ENCODE data around the gene KPNA5.
"Not testable (repeated sequence)": the region's sequence is repeated elsewhere in the genome, so short reads cannot be mapped to it uniquely, and the experiment has no call there.

The KPNA5 gene

DNA sequence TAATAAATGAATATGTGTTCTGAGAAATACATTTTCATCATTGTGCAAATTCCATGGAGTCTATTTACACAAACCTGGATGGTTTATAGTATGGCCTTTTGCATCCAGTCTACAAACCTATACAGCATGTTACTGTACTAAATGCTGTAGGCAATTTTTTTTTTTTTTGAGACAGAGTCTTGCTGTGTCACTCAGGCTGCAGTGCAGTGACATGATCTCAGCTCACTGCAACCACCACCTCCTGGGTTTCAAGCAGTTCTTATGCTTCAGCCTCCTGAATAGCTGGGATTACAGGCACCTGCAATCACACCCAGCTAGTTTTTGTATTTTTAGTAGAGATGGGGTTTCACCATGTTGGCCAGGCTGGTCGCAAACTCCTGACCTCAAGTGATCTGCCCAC lies 22.9 kb downstream of the KPNA5 start:
- not testable (repeated sequence) for DNase-seq (ENCODE audit: low read depth)

DNA sequence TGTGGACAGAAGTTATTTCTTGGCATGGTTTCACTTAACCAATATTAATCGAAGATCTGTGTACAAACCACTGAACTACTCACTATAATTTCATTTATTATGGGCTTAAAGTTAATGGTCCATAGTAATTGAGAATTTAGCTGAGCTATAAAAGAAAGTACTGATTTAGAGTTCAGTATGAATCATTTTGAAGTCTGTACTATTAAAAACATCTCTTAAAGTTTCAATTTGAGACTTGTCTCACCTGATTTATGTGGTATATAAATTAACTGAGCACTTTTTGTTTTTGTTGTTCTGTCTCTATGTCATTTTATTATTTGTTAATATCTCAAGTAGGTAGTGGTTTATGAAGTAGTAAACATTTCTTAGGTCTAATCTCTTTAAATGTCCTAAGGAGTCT lies 24.9 kb downstream of the KPNA5 start:
- DNase-seq (ENCODE audit: low read depth) = no peak

- DNase-seq (ENCODE audit: low read depth) = no peak
Observed at GRCh38 chr6:116714296-116714695, 33.3 kb downstream of the KPNA5 start.

- no peak for DNase-seq (ENCODE audit: low read depth)
Observed at GRCh38 chr6:116714761-116715160, 33.8 kb downstream of the KPNA5 start.

- DNase-seq (ENCODE audit: low read depth) = no peak
Observed at GRCh38 chr6:116726947-116727346, 45.9 kb downstream of the KPNA5 start.

GRCh38 chr6:116730513-116730912 lies 49.5 kb downstream of the KPNA5 start:
- no peak for DNase-seq (ENCODE audit: low read depth)

- DNase-seq (ENCODE audit: low read depth) = no peak
Observed at GRCh38 chr6:116737004-116737403, 56.0 kb downstream of the KPNA5 start.

DNA sequence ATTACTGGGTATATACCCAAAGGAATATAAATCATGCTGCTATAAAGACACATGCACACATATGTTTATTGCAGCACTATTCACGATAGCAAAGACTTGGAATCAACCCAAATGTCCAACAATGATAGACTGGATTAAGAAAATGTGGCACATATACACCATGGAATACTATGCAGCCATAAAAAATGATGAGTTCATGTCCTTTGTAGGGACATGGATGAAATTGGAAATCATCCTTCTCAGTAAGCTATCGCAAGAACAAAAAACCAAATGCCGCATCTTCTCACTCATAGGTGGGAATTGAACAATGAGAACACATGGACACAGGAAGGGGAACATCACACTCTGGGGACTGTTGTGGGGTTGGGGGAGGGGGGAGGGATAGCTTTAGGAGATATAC lies 59.5 kb downstream of the KPNA5 start:
- not testable (repeated sequence) for DNase-seq (ENCODE audit: low read depth)

DNA sequence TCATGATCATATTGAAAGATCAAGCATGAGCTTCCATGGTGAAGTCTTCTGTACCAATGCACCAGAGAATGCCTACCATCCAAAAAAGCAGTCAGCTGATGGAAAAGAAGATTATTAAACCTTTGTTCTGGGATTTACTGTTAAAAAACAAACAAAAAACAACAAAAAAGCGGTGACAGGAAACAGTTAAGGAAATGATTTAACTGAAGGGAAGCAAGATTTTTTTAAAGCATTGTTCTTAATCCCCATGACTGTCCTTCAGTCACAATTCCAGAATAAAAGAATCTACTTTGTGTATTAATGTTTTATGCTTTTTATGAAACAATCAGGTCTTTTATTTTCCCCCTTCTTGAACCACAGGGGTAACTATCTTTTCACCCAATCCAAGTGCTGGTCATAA lies 60.6 kb downstream of the KPNA5 start:
- DNase-seq (ENCODE audit: low read depth) = no peak

DNA sequence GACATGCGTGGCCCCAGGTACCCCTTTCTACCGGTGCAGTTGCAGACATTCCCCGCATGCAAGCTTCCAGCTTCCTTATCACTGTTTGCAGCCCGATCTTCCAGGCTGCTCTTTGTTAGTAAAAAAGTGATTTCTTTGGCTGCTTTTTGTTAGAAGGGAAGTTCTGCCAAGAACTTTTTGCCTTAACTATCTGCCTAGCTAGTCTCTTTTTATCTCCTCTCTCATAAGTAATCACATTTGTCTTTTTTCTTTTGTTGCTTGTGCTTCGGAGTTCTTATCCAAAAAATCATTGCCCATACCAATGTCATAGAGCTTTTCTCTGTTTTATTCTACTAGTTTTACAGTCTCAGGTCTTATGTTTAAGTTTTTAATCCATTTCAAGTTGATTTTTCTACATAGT lies 64.2 kb downstream of the KPNA5 start:
- no peak for DNase-seq (ENCODE audit: low read depth)

GRCh38 chr6:116761779-116762178 lies 80.8 kb downstream of the KPNA5 start:
- no peak for DNase-seq (ENCODE audit: low read depth)

GRCh38 chr6:116762235-116762634 lies 81.2 kb downstream of the KPNA5 start:
- DNase-seq (ENCODE audit: low read depth) = no peak

- DNase-seq (ENCODE audit: low read depth) = no peak
Observed at GRCh38 chr6:116763048-116763447, 82.0 kb downstream of the KPNA5 start.

- DNase-seq (ENCODE audit: low read depth) = no peak
Observed at GRCh38 chr6:116763906-116764628, 83.1 kb downstream of the KPNA5 start.

DNA sequence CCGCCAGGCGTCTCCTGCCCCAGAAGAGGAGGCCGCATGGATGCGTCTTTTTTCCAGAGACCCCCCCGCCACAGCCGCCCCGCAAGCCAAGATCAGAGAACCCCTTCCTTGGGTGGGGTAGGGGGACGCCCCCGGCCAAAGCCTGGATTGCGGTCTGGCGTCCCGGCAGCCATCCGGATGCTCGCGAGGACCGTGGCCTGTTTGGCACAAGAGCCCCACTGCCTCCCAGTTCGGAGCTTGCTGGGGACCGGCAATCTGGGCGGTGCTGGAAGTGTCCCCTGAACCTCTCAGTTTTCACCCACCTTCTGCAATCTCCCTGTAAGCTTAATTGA lies 83.6 kb downstream of the KPNA5 start:
- no peak for DNase-seq (ENCODE audit: low read depth)

GRCh38 chr6:116764961-116765841 lies 84.2 kb downstream of the KPNA5 start, which contains the start of gene FAM162B:
Gene FAM162B (minus strand): TSS chr6:116765719. CDS start chr6:116765576, 143 bp downstream.
- no peak for DNase-seq (ENCODE audit: low read depth)

DNA sequence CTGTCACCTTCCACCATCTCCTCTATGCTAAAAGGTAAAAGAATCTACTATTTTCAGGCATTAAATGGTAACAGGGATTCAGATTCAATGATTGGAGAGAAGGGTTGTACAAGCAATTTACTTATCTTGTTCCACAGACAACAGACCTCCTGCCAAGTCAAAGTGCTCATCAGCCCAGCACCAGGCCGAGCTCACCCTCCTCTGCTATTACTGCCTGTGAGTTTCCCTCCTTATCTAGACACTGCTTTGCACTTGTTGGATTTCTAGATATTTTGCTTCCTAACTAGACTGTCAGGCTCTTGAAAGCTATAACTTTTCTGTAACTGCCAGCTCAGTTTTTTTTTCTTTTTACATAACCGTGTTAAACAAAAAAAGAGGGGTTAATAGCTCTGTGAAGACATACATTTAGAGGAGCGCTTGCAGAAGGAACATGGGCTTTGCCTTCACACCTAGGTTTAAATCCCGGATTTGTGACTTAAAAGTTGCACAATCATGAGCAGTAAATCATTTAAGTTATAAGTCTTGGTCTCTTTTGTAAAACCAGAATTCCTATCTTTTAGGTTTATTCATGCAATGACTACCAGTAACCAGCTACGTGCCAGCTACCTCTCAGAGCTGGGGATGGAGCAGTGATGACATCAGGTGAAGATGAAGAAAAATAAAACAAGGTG lies 85.6 kb downstream of the KPNA5 start:
- DNase-seq (ENCODE audit: low read depth) = no peak

DNA sequence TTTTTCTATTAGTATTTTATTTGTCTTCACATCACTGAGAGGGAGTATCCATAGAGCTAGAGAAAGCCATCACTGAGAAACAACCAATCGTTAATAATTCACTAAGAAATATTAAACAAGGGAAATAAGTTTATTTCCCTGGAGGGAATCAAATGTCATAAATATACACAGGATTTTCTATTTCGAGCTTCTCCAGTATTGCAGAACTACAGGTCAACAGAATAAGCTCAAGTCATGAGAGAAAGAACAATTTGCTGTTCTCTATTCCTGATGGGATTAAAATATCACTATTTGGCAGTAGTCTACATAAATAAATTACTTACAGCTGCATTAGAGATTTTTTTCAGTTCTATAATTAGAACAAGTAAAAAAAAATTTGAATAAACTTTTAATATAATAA lies 86.7 kb downstream of the KPNA5 start:
- DNase-seq (ENCODE audit: low read depth) = no peak

GRCh38 chr6:116772450-116772849 lies 91.4 kb downstream of the KPNA5 start:
- DNase-seq (ENCODE audit: low read depth) = no peak

DNA sequence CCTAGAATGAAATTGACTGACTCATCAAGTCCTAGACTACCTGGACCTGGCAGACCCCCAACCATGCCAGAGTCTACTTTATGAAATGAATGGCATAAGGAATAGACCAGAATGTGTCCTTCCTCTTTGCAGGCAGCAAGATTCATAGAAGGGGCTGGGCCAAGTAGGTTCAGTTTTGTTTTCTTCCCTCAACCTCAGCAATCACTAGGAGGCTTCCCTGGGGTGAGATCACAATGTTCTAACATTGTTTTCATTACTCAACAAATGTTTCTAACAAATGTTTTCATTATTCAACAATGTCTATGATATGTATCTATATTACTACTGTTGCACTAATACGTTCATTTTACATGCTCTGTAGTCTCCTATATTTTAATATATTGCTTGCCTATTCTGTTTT lies 92.9 kb downstream of the KPNA5 start:
- DNase-seq (ENCODE audit: low read depth) = no peak

DNA sequence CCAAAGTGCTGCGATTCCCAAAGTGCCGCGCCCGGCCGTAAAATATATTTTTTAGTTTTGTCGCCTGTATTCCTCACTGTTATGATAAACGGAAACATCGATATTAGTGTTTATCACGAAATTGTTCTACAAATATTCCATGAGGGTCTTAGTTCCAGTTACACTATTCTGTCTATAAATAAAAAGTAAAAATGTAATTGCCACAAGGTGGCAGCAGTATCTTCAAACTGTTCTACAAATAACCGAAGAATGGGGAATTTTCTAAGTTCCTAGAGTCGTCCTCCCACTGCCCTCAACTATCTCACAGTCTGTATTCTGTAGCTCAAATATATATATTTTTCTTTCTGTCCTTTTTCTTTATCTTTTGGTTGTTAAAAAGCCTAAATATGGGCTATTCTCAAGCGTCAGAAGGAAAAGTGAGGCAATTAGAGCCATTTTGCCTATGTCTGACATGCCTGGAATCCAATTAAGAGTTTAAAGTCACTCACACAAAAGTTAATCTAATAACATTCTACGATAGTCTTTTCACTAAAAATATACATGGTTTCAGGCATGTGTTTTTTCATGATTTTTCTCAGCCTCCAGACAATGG lies 98.7 kb downstream of the KPNA5 start:
- no peak for DNase-seq (ENCODE audit: low read depth)

GRCh38 chr6:116783852-116784251 lies 102.8 kb downstream of the KPNA5 start:
- DNase-seq (ENCODE audit: low read depth) = no peak

Measured in stimulated activated CD8-positive, alpha-beta memory T cell treated with anti-CD3 and anti-CD28 coated beads, Interleukin-12 subunit alpha, Interleukin-12 subunit beta, amount 100 ng/mL, for 4 hours (primary cell).